NT2/D1 (cell line): ENCODE results near the gene INPP5K.

Source experiments
- YY1 ChIP-seq: IDR thresholded peaks from 2 replicates; pipeline ENCODE4 v1.6.1; 2011; ENCODE audit not compliant: insufficient read length, insufficient read depth
- ZNF274 ChIP-seq: IDR thresholded peaks from 2 replicates; pipeline ENCODE4 v1.6.1; 2011; ENCODE audit warnings: mild to moderate bottlenecking, low read depth, low read length

DNA sequence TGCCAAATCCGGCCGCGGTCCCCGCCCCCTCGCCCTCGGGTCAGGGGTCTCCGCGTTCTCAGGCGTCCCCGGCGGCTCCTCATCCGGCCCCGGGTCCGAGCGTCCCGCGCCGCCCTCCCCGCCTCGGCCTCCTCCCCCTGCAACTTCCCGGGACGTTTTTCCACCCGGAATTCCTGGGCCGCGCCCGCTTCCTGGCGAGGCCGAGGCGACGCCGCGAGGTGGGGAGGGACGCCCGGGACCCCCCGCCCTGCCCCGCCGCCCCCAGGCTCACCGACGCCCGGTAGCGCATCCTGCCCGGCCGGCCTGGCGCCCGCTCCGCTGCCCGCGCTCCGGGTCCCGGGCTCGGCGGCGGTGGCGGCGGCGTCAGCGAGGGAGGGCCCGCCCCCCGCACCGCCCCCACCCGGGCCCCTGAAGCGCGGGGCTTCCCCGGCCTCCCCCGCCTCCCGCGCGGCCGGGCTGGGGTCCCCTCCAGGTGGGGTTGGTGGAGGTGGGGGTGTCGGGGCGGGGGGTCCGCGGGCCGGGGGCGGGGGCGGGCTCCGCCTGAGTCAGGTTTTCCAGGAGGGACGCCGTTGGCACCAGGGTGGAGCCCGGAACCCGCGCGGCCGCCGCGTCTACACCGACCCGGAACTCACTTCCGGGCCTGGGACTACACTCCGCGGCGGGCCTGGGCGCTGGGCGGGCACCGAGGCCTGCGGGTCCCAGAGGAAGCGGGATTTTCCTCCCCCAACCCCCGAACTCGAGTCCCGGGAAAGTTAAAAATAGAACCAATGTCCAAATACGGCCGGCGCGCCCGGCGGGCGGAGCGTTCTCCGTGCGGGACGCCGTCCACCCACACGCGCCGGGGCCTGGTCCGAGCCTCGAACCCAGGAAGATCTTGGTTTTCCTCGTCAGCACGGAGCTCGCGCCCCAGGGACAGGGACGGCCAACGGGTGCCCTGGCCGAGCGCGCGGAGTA, 30.7 kb downstream of the INPP5K start:
- TF ChIP-seq ZNF274 (no peak), YY1 (no peak)
